ENCODE results near the gene ITIH4. TPM values are rescaled to one million over a fixed set of nuclear protein-coding genes. Genes with fewer than 3 reads are reported as not detected.

Gene ITIH4
- total and polyA plus RNA-seq, 2 of the 13 experiments (the other 11 are each of a cell fraction or from before 2014, with no cell fraction given), result 2.7 to 5.3 TPM

DNA sequence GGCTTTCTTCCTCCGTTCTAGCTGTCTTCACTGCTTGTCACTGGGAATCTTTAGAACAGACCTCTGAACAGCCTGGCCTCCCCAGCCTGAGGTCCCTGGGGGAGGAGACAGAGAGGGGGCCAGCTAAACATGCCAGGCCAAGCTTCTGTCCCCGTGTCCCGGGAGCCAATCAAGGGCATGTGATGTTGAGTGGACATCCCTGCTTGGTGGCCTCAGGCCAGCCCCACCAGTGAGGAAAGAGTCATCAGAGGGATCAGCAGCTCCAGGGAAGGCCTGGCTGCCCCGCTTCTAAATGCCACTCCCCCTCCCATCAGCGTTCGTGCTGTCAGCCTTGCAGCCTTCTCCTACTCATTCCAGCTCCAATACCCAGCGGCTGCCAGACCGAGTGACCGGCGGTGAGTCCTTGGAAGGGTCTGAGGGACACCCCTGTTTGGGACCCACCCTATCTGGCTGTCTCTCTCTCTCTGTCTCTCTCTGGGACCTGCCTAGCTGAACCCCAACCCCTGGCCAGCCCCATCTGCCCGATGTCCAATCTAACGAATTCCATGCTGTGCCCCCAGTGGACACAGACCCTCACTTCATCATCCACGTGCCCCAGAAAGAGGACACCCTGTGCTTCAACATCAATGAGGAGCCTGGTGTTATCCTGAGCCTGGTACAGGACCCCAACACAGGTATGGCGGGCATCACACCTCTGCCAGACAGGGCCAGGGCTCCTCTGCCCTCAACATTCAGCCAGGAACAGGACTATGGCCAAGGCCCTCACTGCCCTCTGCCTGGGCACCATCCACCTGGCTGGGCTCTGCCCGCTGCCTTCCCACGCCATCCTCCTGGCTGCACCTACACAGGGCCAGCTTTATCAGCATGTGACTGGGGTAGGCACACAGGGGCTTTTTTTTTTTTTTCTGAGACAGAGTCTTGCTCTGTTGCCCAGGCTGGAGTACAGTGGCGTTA is 42.5 kb downstream of the ITIH4 start (continued):
- TF ChIP-seq, protein P1, sequence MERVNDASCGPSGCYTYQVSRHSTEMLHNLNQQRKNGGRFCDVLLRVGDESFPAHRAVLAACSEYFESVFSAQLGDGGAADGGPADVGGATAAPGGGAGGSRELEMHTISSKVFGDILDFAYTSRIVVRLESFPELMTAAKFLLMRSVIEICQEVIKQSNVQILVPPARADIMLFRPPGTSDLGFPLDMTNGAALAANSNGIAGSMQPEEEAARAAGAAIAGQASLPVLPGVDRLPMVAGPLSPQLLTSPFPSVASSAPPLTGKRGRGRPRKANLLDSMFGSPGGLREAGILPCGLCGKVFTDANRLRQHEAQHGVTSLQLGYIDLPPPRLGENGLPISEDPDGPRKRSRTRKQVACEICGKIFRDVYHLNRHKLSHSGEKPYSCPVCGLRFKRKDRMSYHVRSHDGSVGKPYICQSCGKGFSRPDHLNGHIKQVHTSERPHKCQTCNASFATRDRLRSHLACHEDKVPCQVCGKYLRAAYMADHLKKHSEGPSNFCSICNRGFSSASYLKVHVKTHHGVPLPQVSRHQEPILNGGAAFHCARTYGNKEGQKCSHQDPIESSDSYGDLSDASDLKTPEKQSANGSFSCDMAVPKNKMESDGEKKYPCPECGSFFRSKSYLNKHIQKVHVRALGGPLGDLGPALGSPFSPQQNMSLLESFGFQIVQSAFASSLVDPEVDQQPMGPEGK (CRISPR knock-in tag; IDR thresholded peaks at IDR 0.05), result peak; percentile 80
- TF ChIP-seq NFYC (CRISPR knock-in tag; IDR thresholded peaks at IDR 0.05), result no peak
- TF ChIP-seq SAP130 (CRISPR knock-in tag; IDR thresholded peaks at IDR 0.05; ENCODE audit: low read depth), result peak; percentile 53; the same call in 1 of the 2 replicates
- no peak for TF ChIP-seq RFX3 (CRISPR knock-in tag; IDR thresholded peaks at IDR 0.05)
- TF ChIP-seq LCORL (IDR thresholded peaks at IDR 0.05), result no peak
- TF ChIP-seq LCORL (CRISPR knock-in tag; IDR thresholded peaks at IDR 0.05), result peak; percentile 69
- no peak for TF ChIP-seq CHD2 (IDR thresholded peaks at IDR 0.05; ENCODE audit: low read depth, low read length)
- TF ChIP-seq, protein P2, sequence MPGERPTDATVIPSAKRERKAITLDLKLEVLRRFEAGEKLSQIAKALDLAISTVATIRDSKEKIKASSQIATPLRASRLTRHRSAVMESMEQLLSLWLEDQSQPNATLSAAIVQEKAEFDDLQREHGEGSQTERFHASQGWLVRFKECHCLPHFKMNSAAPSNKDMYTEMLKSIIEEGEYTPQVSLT (CRISPR knock-in tag; IDR thresholded peaks at IDR 0.05; ENCODE audit: borderline replicate concordance, low read depth), result no peak
- TF ChIP-seq, protein P3, sequence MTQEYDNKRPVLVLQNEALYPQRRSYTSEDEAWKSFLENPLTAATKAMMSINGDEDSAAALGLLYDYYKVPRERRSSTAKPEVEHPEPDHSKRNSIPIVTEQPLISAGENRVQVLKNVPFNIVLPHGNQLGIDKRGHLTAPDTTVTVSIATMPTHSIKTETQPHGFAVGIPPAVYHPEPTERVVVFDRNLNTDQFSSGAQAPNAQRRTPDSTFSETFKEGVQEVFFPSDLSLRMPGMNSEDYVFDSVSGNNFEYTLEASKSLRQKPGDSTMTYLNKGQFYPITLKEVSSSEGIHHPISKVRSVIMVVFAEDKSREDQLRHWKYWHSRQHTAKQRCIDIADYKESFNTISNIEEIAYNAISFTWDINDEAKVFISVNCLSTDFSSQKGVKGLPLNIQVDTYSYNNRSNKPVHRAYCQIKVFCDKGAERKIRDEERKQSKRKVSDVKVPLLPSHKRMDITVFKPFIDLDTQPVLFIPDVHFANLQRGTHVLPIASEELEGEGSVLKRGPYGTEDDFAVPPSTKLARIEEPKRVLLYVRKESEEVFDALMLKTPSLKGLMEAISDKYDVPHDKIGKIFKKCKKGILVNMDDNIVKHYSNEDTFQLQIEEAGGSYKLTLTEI (CRISPR knock-in tag; conservative IDR thresholded peaks at IDR 0.05), result no peak
- no peak for TF ChIP-seq MIER3 (CRISPR knock-in tag; IDR thresholded peaks at IDR 0.05; ENCODE audit: borderline replicate concordance)
- TF ChIP-seq REL (CRISPR knock-in tag; conservative IDR thresholded peaks at IDR 0.05), result no peak
- no peak for TF ChIP-seq IKZF4 (CRISPR knock-in tag; IDR thresholded peaks at IDR 0.05; ENCODE audit: borderline replicate concordance, low read depth, not compliant biosample characterization)
- TF ChIP-seq, protein P4, sequence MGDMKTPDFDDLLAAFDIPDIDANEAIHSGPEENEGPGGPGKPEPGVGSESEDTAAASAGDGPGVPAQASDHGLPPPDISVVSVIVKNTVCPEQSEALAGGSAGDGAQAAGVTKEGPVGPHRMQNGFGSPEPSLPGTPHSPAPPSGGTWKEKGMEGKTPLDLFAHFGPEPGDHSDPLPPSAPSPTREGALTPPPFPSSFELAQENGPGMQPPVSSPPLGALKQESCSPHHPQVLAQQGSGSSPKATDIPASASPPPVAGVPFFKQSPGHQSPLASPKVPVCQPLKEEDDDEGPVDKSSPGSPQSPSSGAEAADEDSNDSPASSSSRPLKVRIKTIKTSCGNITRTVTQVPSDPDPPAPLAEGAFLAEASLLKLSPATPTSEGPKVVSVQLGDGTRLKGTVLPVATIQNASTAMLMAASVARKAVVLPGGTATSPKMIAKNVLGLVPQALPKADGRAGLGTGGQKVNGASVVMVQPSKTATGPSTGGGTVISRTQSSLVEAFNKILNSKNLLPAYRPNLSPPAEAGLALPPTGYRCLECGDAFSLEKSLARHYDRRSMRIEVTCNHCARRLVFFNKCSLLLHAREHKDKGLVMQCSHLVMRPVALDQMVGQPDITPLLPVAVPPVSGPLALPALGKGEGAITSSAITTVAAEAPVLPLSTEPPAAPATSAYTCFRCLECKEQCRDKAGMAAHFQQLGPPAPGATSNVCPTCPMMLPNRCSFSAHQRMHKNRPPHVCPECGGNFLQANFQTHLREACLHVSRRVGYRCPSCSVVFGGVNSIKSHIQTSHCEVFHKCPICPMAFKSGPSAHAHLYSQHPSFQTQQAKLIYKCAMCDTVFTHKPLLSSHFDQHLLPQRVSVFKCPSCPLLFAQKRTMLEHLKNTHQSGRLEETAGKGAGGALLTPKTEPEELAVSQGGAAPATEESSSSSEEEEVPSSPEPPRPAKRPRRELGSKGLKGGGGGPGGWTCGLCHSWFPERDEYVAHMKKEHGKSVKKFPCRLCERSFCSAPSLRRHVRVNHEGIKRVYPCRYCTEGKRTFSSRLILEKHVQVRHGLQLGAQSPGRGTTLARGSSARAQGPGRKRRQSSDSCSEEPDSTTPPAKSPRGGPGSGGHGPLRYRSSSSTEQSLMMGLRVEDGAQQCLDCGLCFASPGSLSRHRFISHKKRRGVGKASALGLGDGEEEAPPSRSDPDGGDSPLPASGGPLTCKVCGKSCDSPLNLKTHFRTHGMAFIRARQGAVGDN (CRISPR knock-in tag; IDR thresholded peaks at IDR 0.05), result peak; percentile 89
- no peak for TF ChIP-seq MED8 (CRISPR knock-in tag; IDR thresholded peaks at IDR 0.05; ENCODE audit: insufficient replicate concordance)
- no peak for TF ChIP-seq PAF1 (CRISPR knock-in tag; IDR thresholded peaks at IDR 0.05)
- TF ChIP-seq MIER2 (CRISPR knock-in tag; IDR thresholded peaks at IDR 0.05), result no peak
- no peak for TF ChIP-seq ZNF713 (CRISPR knock-in tag; IDR thresholded peaks at IDR 0.05)
- TF ChIP-seq, protein P5, sequence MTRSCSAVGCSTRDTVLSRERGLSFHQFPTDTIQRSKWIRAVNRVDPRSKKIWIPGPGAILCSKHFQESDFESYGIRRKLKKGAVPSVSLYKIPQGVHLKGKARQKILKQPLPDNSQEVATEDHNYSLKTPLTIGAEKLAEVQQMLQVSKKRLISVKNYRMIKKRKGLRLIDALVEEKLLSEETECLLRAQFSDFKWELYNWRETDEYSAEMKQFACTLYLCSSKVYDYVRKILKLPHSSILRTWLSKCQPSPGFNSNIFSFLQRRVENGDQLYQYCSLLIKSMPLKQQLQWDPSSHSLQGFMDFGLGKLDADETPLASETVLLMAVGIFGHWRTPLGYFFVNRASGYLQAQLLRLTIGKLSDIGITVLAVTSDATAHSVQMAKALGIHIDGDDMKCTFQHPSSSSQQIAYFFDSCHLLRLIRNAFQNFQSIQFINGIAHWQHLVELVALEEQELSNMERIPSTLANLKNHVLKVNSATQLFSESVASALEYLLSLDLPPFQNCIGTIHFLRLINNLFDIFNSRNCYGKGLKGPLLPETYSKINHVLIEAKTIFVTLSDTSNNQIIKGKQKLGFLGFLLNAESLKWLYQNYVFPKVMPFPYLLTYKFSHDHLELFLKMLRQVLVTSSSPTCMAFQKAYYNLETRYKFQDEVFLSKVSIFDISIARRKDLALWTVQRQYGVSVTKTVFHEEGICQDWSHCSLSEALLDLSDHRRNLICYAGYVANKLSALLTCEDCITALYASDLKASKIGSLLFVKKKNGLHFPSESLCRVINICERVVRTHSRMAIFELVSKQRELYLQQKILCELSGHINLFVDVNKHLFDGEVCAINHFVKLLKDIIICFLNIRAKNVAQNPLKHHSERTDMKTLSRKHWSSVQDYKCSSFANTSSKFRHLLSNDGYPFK (CRISPR knock-in tag; IDR thresholded peaks at IDR 0.05; ENCODE audit: borderline replicate concordance), result no peak

Data from HepG2 (cell line).